HG03175 (cell line): ENCODE data around the gene ABHD2.
"Not testable (repeated sequence)": the region's sequence is repeated elsewhere in the genome, so short reads cannot be mapped to it uniquely, and the experiment has no call there.

Experiments used
- ATAC-seq: cut with Tn5 transposase; IDR thresholded peaks from one replicate; pipeline ENCODE4 v1.9.1; 2021; ENCODE audit warnings: mild to moderate bottlenecking, moderate library complexity; ENCODE audit not compliant: unreplicated experiment

The ABHD2 gene

DNA sequence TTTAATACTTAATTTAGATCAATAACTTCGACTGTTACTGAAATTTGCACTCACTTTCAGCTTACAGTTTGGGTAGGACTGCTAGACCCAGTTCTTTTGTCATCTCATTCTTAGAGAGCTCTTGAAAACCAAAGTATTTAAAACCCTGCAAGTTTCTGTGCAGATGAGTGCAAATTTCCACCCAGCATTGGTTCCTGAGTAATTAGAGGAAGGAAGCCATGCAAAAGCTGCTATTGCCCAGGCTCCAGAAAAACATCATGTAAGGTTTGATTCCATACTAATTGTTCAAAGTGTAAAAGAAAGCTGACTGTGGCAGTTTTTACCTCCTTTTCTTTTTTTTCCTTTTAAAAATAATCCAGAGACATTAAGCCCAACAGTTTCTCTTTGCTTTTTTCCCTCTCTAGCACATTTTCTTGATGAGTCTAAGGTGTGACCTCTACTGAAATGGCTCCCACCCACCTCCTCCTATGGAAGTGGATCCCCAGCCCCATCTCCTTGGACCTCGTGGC is 30.3 kb downstream of the ABHD2 start:
- no peak for ATAC-seq

DNA sequence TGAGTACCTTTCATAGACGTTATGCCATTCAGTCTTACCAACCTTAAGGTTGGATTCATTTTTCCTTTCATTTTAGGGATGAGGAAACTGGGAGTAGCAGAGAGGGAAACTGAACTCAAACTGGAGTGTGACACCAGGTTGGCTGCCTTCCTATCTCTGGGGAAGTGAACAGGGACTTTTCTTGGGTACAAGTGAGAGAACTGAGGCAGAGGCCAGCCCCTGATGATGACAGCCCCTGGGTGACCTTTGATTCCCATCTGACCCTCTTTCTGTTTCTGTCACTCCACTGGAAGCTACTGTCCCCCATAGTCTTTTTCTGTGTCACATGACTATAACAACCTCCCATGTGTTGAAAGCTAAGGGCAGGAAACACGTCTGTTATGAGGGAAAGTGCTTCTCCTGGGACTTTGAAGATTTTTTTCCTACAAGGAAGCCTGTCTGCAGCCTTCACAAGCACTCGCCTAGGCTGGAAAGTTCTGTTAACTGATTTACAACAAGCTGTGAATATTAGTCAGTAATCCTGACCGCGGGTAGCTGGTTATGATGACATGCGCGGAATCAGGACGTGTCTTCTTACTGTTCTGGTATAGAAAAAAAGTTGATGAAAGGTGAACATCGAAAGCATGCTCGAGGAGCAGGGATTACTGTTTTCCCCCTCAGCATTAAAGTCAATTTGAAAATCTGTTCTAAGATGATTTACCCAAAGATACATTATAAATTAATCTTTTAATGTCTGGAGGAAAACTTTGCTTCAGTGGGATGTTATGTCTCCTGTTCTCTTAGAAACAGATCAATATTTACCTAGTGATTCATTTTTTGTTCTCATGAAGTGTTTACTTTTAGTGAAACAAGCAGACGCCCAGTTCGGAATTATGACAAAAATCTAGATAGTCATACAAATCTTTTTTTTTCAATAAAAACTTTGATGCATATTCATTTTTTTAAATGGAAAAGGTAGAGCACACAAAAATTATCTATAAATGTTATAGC is 31.5 kb downstream of the ABHD2 start:
- ATAC-seq = no peak

- not testable (repeated sequence) for ATAC-seq
These were observed 32.3 kb downstream of the ABHD2 start for GRCh38 chr15:89120479-89121000.

DNA sequence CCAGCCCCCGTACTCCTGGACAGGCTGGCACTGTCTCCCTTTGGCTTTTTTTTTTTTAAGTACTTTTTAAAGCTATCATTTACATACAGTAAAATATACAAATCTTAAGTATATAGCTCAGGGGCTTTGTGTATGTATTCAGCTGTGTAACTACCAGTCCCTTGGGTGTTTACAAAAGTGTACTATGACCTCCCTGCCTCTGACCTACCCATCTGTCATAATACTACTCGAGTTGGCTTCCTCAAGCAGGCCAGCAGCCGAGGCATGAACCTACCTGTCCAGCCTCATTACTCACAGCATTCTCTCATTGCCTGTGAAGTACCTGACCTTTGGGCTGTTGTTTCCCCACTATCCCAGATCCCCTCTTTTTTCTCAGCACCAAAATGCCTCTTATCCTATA is 33.2 kb downstream of the ABHD2 start:
- no peak for ATAC-seq

- ATAC-seq = no peak
These were observed 34.4 kb downstream of the ABHD2 start for GRCh38 chr15:89122505-89123180.

GRCh38 chr15:89123181-89123525 is 34.9 kb downstream of the ABHD2 start:
- no peak for ATAC-seq

DNA sequence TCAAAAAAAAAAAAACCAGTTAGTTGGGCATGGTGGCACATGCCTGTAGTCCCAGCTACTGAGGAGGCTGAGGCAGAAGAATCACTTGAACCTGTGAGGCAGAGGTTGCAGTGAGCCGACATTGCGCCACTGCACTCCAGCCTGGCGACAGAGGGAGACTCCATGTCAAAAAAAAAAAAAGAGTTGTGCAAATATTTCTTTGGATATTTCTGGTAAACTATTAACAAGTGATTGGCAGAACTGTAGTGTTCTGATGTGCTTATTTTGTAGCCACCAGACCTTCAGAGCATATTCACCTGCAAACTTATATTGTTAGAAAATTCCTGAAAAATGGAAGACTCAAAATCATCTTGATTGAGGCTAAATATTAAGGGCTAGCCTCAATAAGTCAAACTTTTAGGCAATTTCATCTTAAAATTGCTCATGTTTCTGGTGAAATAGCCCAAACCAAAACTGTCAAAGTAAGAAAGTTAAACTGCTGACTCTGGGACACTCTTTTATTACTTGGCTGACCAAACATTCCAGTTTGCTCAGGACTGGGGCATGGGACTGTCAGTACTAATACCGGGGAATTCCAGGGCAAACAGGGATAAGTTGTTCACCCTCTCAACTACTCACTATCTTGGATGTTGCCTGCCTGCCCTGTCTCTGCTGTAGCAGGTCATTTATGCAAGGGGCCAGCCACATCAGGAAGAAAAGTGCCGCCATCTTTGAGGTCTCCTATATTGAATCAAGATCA is 37.0 kb downstream of the ABHD2 start:
- ATAC-seq = no peak

- ATAC-seq = no peak
These were observed 37.8 kb downstream of the ABHD2 start for GRCh38 chr15:89126009-89126408.

GRCh38 chr15:89127054-89127702 is 38.9 kb downstream of the ABHD2 start:
- ATAC-seq = no peak

- ATAC-seq = no peak
These were observed 40.3 kb downstream of the ABHD2 start for GRCh38 chr15:89128320-89129122.

DNA sequence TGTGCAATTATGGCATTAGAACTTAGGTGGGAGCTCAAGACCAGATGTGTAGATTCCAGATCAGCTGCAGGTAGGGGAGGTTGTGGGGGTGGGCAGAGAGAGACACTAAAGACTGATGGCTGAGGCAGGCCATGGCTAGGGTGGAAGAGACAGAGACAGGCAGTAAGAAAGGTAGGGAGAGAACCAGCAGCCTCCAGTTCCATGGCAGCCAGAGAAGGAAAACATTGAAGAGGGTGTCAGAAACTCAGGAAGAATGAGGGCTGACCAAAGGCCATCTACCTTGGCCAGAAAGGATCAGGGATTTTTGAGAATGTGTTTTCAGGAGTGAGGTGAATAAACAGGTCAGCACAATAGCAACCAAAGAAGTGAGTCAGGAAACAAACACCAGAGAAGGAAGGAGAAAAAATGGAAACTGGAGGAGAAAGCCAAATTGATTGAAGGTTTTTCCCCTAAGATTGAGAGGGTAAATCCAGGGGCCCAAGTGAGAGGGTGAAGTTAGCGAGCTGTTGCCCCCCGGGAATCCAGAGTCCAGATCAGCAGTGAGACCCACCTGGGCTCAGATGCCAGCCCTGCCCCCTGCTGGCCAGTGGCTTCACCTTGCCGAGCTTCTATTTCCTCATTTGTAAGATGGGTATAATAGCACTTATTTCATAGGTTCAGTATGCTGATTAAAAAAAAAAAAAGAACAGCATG is 41.0 kb downstream of the ABHD2 start:
- ATAC-seq = peak; percentile 39

GRCh38 chr15:89129816-89130134 is 41.5 kb downstream of the ABHD2 start:
- no peak for ATAC-seq

DNA sequence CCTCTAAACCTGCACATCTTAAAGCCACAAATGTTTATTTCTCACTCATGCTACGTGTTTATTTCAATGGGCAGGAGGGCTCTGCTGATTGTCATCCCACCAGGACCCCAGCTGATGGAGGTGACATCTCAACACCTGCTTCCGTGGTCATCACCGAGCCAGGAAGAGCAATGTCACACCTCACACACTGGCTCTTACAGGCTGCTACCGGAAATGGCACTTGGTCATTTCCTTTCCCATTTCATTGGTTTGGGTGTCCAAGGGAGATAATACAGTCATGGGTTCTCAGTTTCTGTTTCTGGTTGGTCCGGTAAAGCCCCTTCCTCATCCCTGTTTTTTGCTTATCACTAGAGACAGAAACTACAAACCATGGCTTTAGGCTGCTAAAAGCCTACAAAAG is 41.9 kb downstream of the ABHD2 start:
- peak; percentile 81 for ATAC-seq

DNA sequence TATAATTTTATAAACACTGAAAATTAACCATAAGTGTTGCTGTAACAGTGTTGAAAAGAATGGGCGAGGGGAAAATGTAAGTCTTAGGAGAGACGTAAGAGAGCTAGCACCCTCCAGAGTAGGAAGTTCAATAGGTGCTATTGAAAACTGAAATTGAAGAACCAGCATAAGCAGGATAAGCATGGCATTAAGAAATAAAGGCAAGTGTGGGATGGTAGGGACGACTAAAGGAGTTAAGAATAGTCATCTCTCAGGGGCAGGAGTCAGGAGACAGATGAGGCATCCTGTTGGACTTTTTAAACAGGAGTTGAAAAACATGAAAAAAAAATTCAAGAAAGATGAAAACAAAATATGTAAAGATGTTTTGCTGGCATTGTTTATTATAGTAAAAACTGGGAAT is 43.5 kb downstream of the ABHD2 start:
- ATAC-seq = no peak

GRCh38 chr15:89132611-89133507 is 44.6 kb downstream of the ABHD2 start:
- ATAC-seq = no peak

DNA sequence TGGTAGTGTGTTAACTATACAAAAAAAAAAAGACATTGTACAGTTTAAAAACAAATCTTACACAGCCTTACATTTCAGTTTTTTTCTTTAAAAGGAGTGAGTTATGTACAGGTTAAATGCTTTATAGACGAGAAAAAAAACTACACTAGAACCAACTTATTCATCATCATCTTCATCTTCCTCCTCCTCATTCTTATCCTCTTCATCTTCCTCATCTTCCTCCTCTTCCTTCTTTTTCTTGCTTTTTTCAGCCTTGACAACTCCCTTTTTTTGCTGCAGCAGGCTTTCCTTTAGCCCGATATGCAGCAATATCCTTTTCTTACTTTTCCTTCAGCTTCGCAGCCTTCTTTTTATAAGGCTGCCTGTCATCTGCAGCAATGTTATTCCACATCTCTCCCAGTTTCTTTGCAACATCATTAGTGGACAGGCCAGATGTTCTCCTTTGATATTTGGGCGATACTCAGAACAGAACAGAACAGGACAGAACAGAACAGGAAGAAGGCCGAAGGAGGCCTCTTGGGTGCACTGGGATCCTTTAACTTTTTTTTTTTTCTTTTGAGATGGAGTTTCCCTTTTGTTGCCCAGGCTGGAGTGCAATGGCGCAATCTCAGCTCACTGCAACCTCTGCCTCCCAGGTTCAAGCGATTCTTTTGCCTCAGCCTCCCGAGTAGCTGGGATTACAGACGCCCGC is 47.3 kb downstream of the ABHD2 start:
- ATAC-seq = not testable (repeated sequence)

DNA sequence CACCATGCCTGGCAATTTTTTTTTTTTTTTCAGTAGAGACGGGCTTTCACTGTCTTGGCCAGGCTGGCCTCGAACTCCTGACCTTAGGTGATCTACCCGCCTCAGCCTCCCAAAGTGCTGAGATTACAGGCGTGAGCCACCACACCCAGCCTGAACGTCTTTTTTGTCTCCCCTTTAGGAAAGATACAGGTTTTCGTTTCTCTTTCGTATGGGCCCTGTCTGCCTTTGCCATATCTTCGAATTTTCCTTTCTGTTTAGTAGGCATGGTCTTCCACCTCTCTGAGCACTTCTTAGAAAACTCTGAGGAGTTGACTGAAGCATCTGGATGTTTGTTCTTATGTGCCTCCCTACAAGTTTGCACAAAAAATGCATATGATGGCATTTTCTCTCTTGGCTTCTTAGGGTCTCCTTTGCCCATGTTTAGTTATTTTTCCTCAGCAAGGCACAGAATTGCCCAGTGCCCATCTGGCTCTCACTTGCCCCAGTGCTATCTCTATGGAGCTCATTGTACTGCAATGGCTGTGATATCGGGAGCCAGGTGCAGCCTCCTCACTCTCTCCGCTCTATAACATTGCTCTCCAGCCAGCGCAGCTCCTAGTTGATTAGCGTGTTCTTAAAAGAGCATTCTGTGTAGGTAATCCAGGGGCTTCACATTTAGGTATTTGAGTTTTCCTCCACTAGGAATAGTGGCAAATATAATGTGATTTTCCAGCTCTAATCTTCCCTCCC is 48.0 kb downstream of the ABHD2 start:
- no peak for ATAC-seq
